Measurements from ENCODE around the gene ZNF208. TPM values are rescaled to one million over a fixed set of nuclear protein-coding genes. Genes with fewer than 3 reads are reported as not detected.

ZNF208 gene
- total and polyA plus RNA-seq, 2 of the 8 experiments (the other 6 are each of a cell fraction or from before 2014, with no cell fraction given) = not detected

- FAIRE-seq (no peak), DNase-seq (ENCODE audit: low read depth in 1 of 2, low spot score in 2 of 2) (no peak)
- H2BK20ac ChIP-seq (ENCODE audit: low read length) = no peak overlapping the region
- H2AFZ ChIP-seq (ENCODE audit: low read length) = no peak overlapping the region
- no peak overlapping the region for H2AK5ac ChIP-seq (ENCODE audit: low read depth, low read length)
- H3K23ac ChIP-seq (ENCODE audit: insufficient read length) = no peak overlapping the region
- H3K4me1 ChIP-seq (replicated peaks in 1 of 4; ENCODE audit: control insufficient read depth in 3 of 4, insufficient read depth in 4 of 4, low read length in 3 of 4) = no peaks in the 10 kb centered on the region
- H3K56ac ChIP-seq (replicated peaks; ENCODE audit: insufficient read length, low read depth, low read length) = no peak overlapping the region
- no peak overlapping the region for H2BK5ac ChIP-seq (ENCODE audit: low read depth, low read length)
- H3K9ac ChIP-seq (replicated peaks in 1 of 4; ENCODE audit: extremely low read depth in 1 of 4, low read depth in 3 of 4, low read length in 3 of 4) = no peak overlapping the region
- TF ChIP-seq NANOG (IDR thresholded peaks at IDR 0.05; ENCODE audit: insufficient read depth, low read depth, low read length, poor library complexity, severe bottlenecking) (no peak), JUN (IDR thresholded peaks at IDR 0.05; ENCODE audit: low read depth, low read length) (no peak), BCL11A (IDR thresholded peaks at IDR 0.05; ENCODE audit: low read depth in 2 of 2, low read length in 2 of 2) (no peak), BACH1 (IDR thresholded peaks at IDR 0.05; ENCODE audit: low read length) (no peak), TAF1 (IDR thresholded peaks at IDR 0.05; ENCODE audit: low read depth, low read length) (no peak), SRF (IDR thresholded peaks at IDR 0.05; ENCODE audit: low read depth, low read length) (no peak)
- no peaks in the 10 kb centered on the region for H3K79me1 ChIP-seq (ENCODE audit: low read depth, low read length)
- H3K14ac ChIP-seq (ENCODE audit: insufficient read length) = no peak overlapping the region
- no peak overlapping the region for H2BK120ac ChIP-seq (replicated peaks; ENCODE audit: low read depth, low read length)
- no peaks in the 10 kb centered on the region; a peak in 1 of 8 replicates for H3K36me3 ChIP-seq (ENCODE audit: control insufficient read depth in 2 of 4, insufficient read depth in 4 of 4, low read length in 3 of 4)
- CTCF ChIA-PET (ENCODE audit: partially characterized antibody) = no interaction called here
- H2BK15ac ChIP-seq (ENCODE audit: low read length) = no peak overlapping the region
- no peak overlapping the region for H2BK12ac ChIP-seq (ENCODE audit: low read depth, low read length)
- WGBS, 2 experiments (ENCODE audit: extremely low coverage in 1 of 2, insufficient coverage in 1 of 2, insufficient read length in 1 of 2, insufficient replicate concordance in 2 of 2, low coverage in 1 of 2, low lambda C conversion rate in 2 of 2, missing lambda C conversion rate in 1 of 2) = 30% methylated on average over 3 of the region's 3 CpGs; no CpG with 5 or more reads in 1 of the 2 experiments
- no peaks in the 10 kb centered on the region for H3K79me2 ChIP-seq (ENCODE audit: control insufficient read depth in 1 of 2, insufficient read depth in 2 of 2, low read length in 2 of 2)
- H3K27me3 ChIP-seq (replicated peaks in 1 of 4; ENCODE audit: control insufficient read depth in 3 of 4, extremely low read depth in 1 of 4, insufficient read depth in 3 of 4, low read length in 3 of 4) = no peaks in the 10 kb centered on the region
- no peak overlapping the region for H3K4ac ChIP-seq (replicated peaks; ENCODE audit: insufficient read length, low read depth, low read length)
- no peak overlapping the region for H3K27ac ChIP-seq (ENCODE audit: low read depth, low read length)
- H4K91ac ChIP-seq (replicated peaks; ENCODE audit: insufficient read length, low read length) = no peak overlapping the region
- POLR2A ChIA-PET (ENCODE audit: partially characterized antibody) = no interaction called here
- H4K8ac ChIP-seq (ENCODE audit: extremely low read depth, insufficient read depth, low read length) = no peak overlapping the region
- no peak overlapping the region for H4K5ac ChIP-seq (ENCODE audit: insufficient read length, low read depth, low read length)
- no peak overlapping the region for H3K4me2 ChIP-seq (ENCODE audit: insufficient read depth in 1 of 2, low read depth in 2 of 2, low read length in 2 of 2)
- no peaks in the 10 kb centered on the region for H3K23me2 ChIP-seq (ENCODE audit: low read depth, low read length)
- no peaks in the 10 kb centered on the region for H4K20me1 ChIP-seq (replicated peaks in 1 of 2; ENCODE audit: control insufficient read depth in 1 of 2, insufficient read depth in 2 of 2, low read length in 2 of 2)
- peaks cover 67 to 92% of the 10 kb centered on the region in 2 experiments for H3K9me3 ChIP-seq (ENCODE audit: insufficient read depth in 2 of 2, low read depth in 1 of 2, low read length in 1 of 2)
- no peak overlapping the region for H3K18ac ChIP-seq (ENCODE audit: extremely low read depth, low read length)
- no peak overlapping the region for H3K4me3 ChIP-seq (ENCODE audit: extremely low read depth in 1 of 4, insufficient read depth in 2 of 4, low read depth in 3 of 4, low read length in 4 of 4)
Observed at GRCh38 chr19:21915411-21915810, 95.3 kb downstream of the ZNF208 start.

Data from H1 (cell line).